Heart right ventricle (tissue), 16 donors: ENCODE results near the gene MBP. TPM values are rescaled to one million over a fixed set of nuclear protein-coding genes. Genes with fewer than 3 reads are reported as not detected.

Experiments used
- ATAC-seq, 8 donors: fragments of 200-7000 bp; cut with Tn5 transposase; one replicate each; pipeline ENCODE4 v1.9.1; 2020; ENCODE audit warnings: mild to moderate bottlenecking in 8 of 8, moderate library complexity in 8 of 8, moderate number of reproducible peaks in 1 of 8
- DNase-seq, 2 donors: peaks; one replicate each; pipeline ENCODE4 v3.0.0-alpha.2; 2020
- H3K27ac ChIP-seq, 10 donors: fragments of 200-600 bp; sonication (generic) in 2 of 10; one replicate each; pipeline versions ENCODE4 v1.5.0 to v1.8.0; 2020 to 2022; ENCODE audit warnings: mild to moderate bottlenecking in 3 of 10
- H3K27me3 ChIP-seq, 7 donors: fragments of 200-600 bp; one replicate each; pipeline ENCODE4 v1.8.0; 2021 to 2022; ENCODE audit warnings: mild to moderate bottlenecking in 2 of 7
- H3K36me3 ChIP-seq, 9 donors: fragments of 200-600 bp; sonication (generic) in 1 of 9; one replicate each; pipeline versions ENCODE4 v1.5.0 to v1.8.0; 2020 to 2022; ENCODE audit warnings: mild to moderate bottlenecking in 2 of 9
- H3K4me1 ChIP-seq, 9 donors: fragments of 200-600 bp; sonication (generic) in 1 of 9; one replicate each; pipeline versions ENCODE4 v1.5.0 to v1.8.0; 2020 to 2022; ENCODE audit warnings: mild to moderate bottlenecking in 4 of 9
- H3K4me3 ChIP-seq, 10 donors: fragments of 200-600 bp; sonication (generic) in 2 of 10; one replicate each; pipeline versions ENCODE4 v1.5.0 to v1.8.0; 2020 to 2022; ENCODE audit warnings: mild to moderate bottlenecking in 7 of 10, moderate library complexity in 2 of 10
- H3K9me3 ChIP-seq, 11 donors: fragments of 200-600 bp in 10 of 11; sonication (generic) in 2 of 11; one replicate each; pipeline versions ENCODE4 v1.5.0 to v1.8.0; 2013 to 2022; ENCODE audit warnings: mild to moderate bottlenecking in 2 of 11, control low read depth in 1 of 11, moderate library complexity in 1 of 11
- CTCF ChIP-seq, 9 donors: fragments of 200-600 bp; sonication (generic) in 2 of 9; IDR thresholded peaks; one replicate each; pipeline versions ENCODE4 v1.5.0 to v1.8.0; 2021 to 2022; ENCODE audit warnings: antibody characterized with exemption in 9 of 9, mild to moderate bottlenecking in 5 of 9, moderate library complexity in 1 of 9
- WGBS, 2 donors: extraction: QIAGEN DNeasy Blood & Tissue Kit; methylation state at CpG; one replicate each; pipeline ENCODE4 v1.1.7; 2013; ENCODE audit warnings: inconsistent platforms in 1 of 2; 5-methylcytosine and 5-hydroxymethylcytosine counted together
- intact Hi-C, 10 donors: fragments of 100-400 bp; cut with DNase I; formaldehyde crosslinking; loops; one replicate each; pipeline versions ENCODE4 v1.11.1 to v1.14.2; 2022
- polyA plus RNA-seq, 2 donors: library from polyadenylated mRNA; stranded (reverse); fragments of 200-250 nt; gene quantifications; one replicate each; pipeline ENCODE4 v1.2.3, GENCODE V29; 2013
- total RNA-seq, 10 donors: library from RNA; stranded (reverse); fragmentation: NEBNext Ultra II Directional in 3 of 10; extraction: Animal tissue kit (Norgen Biotek cat#: 25700) in 3 of 10; gene quantifications; one replicate each; pipeline versions ENCODE4 v1.2.1 to v1.2.4, GENCODE V29; 2021 to 2023
- donor health status: Arrhythmogenic right ventricular cardiomyopathy.
- donor health status: ischemic (EF 13 %, LVEDD 7.1; RV severe dilation, severe dysfunction).
- donor health status: healthy with polysubstance abuse.
- donor health status: DM: no; HTN: yes; CAD: no.
- donor health status: DM: no; HTN: no; CAD: no.
- donor health status: ischemic (EF 25% LVEDD 6.9; RV normal size, moderate dysfunction).
- donor health status: ischemic (EF 25% LVEDD 5.7; RV mildly dilated, moderate dysfunction).
- donor health status: healthy.
- donor health status: DM: yes; HTN: yes; CAD: no.
- donor health status: Ischemic cardiomyopathy.
- donor health status: ischemic (EF 35%, LVEDD 5.7; RV mildly dilated, moderate dysfunction).
- donor health status: nonischemic (EF 11% LVEDD 7.7; RV severe dilation, severe dysfunction).
- donor health status: DM: yes; HTN: yes; CAD: no.
- donor health status: PGD.
- donor health status: ischemic (EF 29% LVEDD 5.4; RV normal size, mild dysfunction).
- donor health status: nonischemic (EF 23%, LVEDD 6.1; RV moderate dilation, normal function).

Gene MBP
- total and polyA plus RNA-seq, 12 donors, result 3.0 to 70.8 (median 43.9) TPM

- TF ChIP-seq CTCF (IDR thresholded peaks at IDR 0.05), result no peak
- no peaks in the 10 kb centered on the region for H3K9me3 ChIP-seq
- no peaks in the 10 kb centered on the region for H3K27me3 ChIP-seq
- peaks cover 0 to 93% (median 32%) of the 10 kb centered on the region in 9 donors for H3K36me3 ChIP-seq
- H3K4me1 ChIP-seq, result peaks cover 0 to 2% (median 0%) of the 10 kb centered on the region in 9 donors
- DNase-seq (no peak), ATAC-seq (no peak)
- WGBS, 2 donors, result 93 to 96% methylated on average over 6 of the region's 6 CpGs
- intact Hi-C loops, result no loop called here
- H3K27ac ChIP-seq, result no peak overlapping the region
- no peak overlapping the region for H3K4me3 ChIP-seq
Observed at GRCh38 chr18:76931171-76931570, 201.4 kb downstream of the MBP start.

Other genes with a start within 250 kb of the MBP start
- gene GALR1, start 117.1 kb upstream of the MBP start, total RNA-seq, result under 1 TPM in 3 of 10 donors, not detected in 7; 0.02 to 0.13 (median 0.02) TPM
- under 1 TPM; under 0.01 to 0.01 TPM for gene GALR1, start 117.1 kb upstream of the MBP start, polyA plus RNA-seq